HG02943 (cell line): ENCODE measurements around the gene KCNAB2.

Source experiments
- ATAC-seq: cut with Tn5 transposase; IDR thresholded peaks from one replicate; pipeline ENCODE4 v1.9.1; 2021; ENCODE audit warnings: mild to moderate bottlenecking, low read depth, moderate library complexity; ENCODE audit not compliant: unreplicated experiment

The KCNAB2 gene

GRCh38 chr1:6077506-6077905 is 31.8 kb downstream of the KCNAB2 start:
- ATAC-seq = no peak

GRCh38 chr1:6077919-6078318 is 32.2 kb downstream of the KCNAB2 start:
- ATAC-seq = no peak

DNA sequence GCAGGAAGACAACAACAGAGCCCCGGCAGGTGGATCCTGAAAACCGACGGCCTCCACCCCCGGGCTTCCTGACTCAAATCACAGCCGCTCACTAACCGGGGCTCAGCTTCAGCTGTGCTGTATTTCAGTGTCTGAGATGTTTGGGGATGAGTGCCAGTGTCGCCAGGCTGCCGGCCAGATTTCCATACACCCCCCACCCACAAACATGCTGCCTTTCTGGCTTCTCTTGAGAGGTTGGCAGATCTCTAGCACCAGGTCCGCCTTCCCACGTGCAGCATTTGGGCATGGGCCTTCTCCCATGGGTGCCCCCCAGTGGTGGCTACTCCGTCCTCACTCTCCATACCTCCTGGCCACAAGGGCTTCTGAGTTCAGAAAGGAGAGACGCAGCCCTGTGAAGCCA is 34.8 kb downstream of the KCNAB2 start:
- no peak for ATAC-seq

DNA sequence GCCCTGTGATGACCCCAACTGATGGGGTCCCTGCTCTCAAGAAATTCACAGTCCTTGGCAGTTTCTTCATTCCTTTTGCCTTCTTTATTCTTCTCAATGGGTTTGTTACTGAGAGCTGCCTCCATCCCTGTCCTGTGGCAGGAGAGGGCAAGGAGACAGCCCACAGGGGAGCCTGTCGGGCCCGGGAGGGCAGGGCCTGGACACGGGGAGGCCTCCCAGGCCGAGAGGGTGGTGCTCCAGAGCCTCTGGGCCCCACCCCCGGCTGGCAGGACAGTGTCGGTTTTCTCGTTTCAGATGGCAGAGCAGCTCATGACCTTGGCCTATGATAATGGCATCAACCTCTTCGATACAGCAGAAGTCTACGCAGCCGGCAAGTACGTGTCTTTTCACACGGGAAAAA is 36.2 kb downstream of the KCNAB2 start:
- no peak for ATAC-seq

- ATAC-seq = no peak
These were observed 36.8 kb downstream of the KCNAB2 start for GRCh38 chr1:6082430-6082971.

GRCh38 chr1:6083385-6083784 is 37.7 kb downstream of the KCNAB2 start:
- no peak for ATAC-seq

DNA sequence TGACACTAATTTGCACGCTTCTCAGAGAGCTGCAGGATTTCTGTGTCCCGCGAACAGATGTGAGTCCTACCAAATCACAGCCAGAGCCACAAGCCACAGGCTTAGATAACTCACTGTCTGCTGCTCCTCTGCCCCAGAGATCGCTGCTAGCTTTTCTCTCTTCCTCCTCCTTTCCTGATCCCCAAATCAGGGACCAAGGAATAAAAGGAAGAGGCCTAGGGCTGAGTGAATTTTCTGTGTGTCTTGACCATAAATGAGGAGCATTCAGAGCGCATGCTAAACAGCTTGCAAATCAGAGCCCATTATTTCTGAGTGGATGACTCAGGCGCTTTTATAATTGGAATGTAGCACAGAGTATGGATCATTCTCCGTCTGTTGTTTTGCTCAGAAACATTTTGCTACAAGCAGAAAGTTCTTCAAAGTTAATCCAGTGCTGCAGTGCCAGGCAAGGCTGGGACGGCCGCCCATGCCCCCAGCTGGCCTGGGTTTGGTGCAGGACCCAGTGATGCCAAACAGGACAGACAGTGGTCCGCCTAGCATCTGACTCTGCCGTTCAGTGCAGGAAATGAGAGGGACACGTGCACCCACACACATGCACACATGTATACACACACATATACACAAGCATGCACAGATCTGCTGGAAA is 38.2 kb downstream of the KCNAB2 start:
- no peak for ATAC-seq

GRCh38 chr1:6084781-6085495 is 39.2 kb downstream of the KCNAB2 start:
- no peak for ATAC-seq

DNA sequence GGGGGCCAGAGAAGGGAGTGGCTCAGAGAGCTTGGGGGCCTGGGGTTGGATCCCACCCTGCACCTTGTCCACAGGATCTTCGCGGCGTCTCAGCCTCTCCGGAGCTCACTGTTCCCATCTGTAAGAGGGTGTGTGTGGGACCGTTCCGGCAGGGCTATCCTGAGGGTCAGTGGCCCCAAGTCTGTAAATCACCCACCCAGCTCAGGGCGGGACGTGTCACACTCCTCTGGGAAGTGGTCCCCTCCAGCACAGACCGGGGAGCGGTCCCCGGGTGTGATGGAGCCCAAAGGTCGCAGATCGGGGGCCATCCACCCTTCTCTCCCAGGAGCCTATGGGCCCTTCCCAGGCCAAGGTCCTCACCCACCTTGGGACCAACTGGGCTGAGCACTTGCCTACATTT is 40.0 kb downstream of the KCNAB2 start:
- no peak for ATAC-seq

DNA sequence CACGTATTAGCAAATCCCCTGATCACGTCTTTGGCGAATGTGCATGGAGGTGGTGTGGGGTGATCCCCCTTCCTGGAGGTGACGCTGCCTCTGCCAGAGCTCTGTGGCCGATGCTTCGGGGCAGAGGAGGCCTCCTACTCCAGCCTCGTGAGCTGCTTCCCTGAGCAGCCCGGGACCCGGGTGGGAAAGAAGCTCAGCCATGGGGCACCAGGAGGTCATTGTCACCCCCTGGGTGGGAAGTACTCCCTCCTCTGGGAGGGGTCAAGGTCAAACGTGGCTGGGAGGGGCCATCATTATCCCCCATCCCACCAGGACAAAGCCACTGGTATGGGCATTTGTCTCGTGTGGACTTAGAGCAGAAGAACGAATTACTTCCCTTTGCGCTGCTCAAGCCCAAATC is 40.7 kb downstream of the KCNAB2 start:
- ATAC-seq = no peak

DNA sequence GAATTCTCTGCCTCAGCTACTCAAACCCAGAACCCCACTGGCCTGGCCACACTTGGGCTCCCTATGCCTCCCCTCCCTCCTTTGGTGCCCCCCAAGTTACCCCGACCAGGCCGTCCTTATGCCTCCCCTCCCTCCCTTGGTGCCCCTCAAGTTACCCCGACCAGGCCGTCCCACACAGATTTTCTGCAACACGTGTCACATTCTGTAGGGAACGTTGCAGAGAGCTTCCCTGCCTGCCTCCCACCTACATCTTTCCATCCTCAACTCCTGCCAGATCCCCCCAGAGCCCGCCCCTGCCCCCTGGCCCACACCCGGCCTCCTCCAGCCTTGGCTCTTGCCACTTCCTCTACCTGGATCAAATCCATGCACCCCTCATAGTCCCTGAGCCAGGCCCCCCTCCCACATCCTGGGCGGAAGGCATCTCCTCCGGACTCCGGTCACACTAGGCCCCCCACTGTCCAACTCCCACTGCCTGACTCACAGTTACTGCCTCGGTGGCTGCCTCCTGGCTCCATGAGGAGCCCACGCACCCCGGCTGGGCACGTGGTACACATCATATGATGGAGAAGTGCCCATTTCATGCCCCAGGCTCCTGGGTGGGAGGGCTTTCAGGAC is 41.2 kb downstream of the KCNAB2 start:
- no peak for ATAC-seq

DNA sequence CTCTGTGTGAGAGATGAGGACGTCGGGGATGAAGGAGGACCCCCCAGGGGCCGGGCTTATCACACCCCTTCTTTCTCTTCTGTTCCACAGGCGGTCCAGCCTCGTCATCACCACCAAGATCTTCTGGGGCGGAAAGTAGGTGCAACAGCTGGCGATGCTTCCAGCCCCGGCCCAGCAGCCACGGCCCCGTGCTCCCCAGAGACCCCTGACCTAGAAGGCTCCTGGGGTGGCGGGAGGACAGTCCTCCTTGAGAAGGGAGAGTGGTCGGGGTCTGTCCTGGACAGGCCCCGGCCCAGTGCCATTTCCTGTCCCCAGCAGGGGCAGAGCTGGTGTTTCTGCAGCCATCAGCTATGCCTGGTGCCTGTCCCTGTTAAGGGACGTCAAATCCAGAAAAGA is 41.7 kb downstream of the KCNAB2 start:
- ATAC-seq = no peak

DNA sequence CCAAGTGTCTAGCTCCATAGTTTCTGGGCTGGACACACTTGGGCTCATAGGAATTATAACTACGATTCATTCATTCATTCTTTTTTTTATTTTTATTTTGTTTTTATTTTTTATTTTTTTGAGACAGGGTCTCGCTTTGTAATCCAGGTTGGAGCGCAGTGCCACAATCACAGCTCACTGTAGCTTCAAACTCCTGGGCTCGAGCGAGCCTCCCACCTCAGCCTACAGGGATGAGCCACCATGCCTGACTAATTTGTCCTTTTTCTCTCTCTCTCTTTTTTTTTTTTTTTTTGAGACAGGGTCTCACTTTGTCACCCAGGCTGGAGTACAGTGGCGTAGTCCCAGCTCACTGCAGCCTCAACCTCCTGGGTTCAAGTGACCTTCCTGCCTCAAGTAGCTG is 42.3 kb downstream of the KCNAB2 start:
- ATAC-seq = no peak

DNA sequence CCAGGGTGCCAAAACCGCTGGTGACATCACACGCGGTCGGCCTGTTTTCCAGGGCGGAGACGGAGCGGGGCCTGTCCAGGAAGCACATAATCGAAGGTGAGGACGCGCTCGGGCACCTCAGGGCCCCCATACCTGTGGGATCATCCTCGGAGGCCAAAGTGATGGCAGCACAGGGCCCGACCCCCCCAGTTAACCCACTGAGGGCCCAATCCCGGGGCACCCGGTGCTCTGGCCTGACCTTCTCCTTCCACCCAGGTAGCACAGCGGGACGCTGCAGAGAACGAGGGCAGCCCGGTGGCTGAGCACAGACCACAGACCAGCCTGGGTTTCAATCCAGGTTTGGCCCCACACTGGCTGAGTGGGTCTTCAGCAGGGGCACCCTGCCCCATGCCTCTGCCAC is 43.3 kb downstream of the KCNAB2 start:
- no peak for ATAC-seq

- no peak for ATAC-seq
These were observed 44.6 kb downstream of the KCNAB2 start for GRCh38 chr1:6090288-6090687.

DNA sequence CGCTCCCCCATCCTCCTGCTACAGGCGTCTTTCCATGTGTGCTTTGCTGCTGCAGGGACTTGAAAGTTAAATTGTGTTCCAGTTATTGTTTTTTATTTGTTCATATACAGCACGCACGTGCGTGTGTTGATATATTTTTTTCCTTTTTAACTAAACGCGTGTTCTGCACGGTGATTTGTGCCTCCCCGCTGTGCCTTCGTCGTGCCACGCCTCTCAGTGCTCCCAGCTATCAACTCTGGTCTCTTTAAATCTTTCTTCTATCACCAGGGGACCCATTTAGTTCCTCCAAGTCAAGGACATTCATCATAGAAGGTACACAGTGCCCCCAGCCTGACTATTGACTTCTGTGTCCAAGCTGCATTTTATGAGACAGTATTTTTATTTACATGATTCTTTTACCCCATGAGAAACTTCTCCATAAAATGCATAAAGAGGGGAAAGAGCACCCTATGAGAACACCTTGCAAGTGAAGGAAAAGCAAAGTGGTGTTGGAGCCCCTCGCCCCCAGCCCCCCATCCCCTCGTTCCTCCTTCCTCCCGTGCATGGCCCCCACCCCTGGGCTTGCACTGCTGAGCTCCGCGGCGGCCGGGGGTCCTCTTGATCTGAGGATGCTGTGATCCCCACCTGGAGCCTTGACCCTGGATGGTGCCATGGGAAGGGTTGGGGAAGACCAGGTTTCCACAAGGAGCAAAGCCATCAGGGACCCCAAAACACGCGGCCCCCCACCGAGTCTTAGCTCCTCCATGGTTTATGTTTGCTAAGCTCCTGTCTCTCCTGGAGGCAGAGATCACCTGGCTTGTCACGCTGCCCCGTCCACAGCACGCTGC is 45.5 kb downstream of the KCNAB2 start:
- no peak for ATAC-seq

DNA sequence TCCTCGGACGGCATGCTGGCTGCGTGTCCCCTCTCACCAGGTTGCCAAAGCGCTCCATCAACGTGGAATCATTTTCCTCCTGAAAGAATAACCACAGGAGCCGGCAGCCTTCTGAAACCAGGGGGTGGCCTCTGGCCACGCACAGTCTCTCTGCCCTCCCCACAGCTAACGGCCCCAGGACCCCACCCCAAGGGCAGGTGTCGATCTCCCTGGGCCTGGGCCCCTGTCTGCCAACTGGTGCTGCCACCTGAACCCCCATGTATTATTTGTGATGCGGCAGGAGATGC is 46.1 kb downstream of the KCNAB2 start:
- no peak for ATAC-seq

DNA sequence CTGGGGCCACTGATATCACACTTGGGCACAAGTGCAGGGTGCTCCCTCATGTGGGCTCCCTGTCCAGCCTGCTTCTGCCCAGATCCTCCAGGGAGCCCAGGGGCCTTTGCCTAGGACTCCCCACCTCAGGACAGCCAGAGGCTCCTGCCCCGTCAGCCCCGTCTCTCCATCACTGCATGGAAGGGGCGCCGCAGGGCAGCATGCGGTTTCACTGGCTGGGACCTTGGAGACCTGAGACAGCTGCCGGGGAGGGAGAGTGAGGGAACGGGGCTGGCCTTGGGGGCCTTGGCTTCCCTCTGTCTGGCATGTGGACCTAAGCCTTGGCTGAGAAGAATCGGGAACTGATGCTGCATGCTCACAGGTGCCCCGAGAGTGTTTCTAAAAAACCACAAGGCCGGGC is 46.5 kb downstream of the KCNAB2 start:
- ATAC-seq = no peak

GRCh38 chr1:6093071-6093470 is 47.4 kb downstream of the KCNAB2 start:
- ATAC-seq = no peak

- no peak for ATAC-seq
These were observed 47.9 kb downstream of the KCNAB2 start for GRCh38 chr1:6093611-6094010.

DNA sequence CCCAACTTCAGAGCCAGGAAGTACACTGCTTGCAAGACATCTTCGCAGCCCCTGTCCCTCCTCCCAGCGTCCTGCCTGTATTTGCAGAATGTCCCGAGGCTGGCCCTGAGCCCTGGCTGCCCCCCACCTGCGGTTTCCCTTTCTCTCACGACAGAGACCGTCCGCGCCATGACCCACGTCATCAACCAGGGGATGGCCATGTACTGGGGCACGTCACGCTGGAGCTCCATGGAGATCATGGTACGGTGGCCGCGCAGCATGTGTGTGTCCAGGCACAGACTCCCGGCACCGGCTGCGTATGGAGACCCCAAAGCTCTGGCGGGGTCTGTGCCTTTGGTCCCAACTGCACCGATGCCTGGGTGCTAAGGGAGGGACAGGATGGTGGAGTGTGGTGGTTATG is 48.6 kb downstream of the KCNAB2 start:
- ATAC-seq = no peak
